Measurements from ENCODE around the gene ADARB1. TPM values are rescaled to one million over a fixed set of nuclear protein-coding genes. Genes with fewer than 3 reads are reported as not detected.

Gene ADARB1
- total RNA-seq, 1 donor, result 18.4 TPM

- Histone ChIP-seq H3K4me3 (ENCODE audit: low read length) (no peak overlapping the region), H3K9me3 (ENCODE audit: low read depth, low read length) (no peaks in the 10 kb centered on the region), H3K4me1 (ENCODE audit: insufficient read depth, low read length) (peaks cover 25% of the 10 kb centered on the region), H3K27me3 (ENCODE audit: insufficient read depth, low read length) (no peaks in the 10 kb centered on the region)
Observed at GRCh38 chr21:45209685-45210284, 135.4 kb downstream of the ADARB1 start.

DNA sequence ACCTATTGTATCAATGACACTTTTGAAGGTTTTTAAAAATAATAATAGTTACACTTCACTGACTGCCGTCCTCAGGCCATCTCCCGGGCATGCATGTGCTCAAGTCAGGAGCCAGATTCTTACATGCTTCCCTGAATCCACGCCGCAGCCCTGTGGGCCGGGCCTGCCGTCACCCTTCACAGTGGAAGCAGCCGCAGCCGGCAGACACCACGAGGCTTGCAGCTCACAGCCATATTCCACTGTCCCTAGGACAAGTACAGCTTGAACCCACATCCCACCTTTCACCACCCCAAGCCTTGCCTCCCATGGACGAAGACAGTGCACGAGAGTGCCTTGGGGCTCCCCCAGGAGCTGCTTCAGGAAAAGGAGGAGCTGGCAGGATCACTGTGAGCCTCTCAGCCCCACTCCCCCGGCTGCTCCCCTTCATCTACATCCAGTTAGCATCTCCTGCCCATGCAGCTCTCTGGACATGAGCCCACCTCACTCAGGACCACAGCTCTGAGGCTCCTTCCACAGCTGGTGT, 136.1 kb downstream of the ADARB1 start:
- no peaks in the 10 kb centered on the region for H3K9me3 ChIP-seq (ENCODE audit: low read depth, low read length)
- H3K4me1 ChIP-seq (ENCODE audit: insufficient read depth, low read length), result peaks cover 25% of the 10 kb centered on the region
- H3K4me3 ChIP-seq (ENCODE audit: low read length), result no peak overlapping the region
- no peaks in the 10 kb centered on the region for H3K27me3 ChIP-seq (ENCODE audit: insufficient read depth, low read length)

DNA sequence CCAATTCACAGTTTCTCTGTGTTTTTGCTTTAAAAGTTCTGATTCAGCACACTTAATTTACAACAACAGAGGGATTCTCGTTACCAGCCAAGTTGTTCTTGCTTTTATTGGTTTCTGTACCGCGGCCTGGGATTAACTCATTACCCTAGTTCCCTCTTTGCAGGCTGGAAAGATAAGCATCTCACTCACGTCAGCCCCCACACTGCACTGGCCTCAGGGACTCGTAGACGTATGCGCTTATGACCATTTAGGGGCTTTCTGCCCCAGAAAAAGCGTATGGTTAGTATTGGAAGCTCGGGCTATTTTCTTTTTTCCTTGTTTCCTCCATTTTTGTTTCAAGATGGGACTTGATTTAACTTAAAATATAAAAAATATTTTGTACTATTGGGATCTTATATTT, 137.3 kb downstream of the ADARB1 start:
- no peaks in the 10 kb centered on the region for H3K9me3 ChIP-seq (ENCODE audit: low read depth, low read length)
- no peak overlapping the region for H3K4me3 ChIP-seq (ENCODE audit: low read length)
- peaks cover 25% of the 10 kb centered on the region for H3K4me1 ChIP-seq (ENCODE audit: insufficient read depth, low read length)
- H3K27me3 ChIP-seq (ENCODE audit: insufficient read depth, low read length), result no peaks in the 10 kb centered on the region

DNA sequence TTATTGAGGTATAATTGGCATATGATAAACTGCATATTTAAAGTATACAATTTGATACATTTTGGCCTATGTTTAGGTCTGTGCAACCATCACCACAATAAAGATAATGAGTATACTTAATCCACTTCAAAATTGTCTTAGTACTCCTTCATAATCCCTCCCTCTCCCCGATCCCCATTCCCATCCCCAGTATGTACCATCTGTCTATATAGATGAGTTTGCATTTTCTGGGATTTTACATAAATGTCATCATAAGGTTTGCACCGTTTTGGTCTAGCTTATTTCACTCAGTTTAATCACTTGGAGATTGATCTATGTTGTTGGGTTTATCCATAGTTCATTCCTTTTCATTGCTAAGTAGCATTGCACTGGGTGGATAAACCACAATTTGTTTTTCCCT, 139.0 kb downstream of the ADARB1 start:
- H3K4me1 ChIP-seq (ENCODE audit: insufficient read depth, low read length), result peaks cover 19% of the 10 kb centered on the region
- H3K27me3 ChIP-seq (ENCODE audit: insufficient read depth, low read length), result no peaks in the 10 kb centered on the region
- no peak overlapping the region for H3K4me3 ChIP-seq (ENCODE audit: low read length)
- H3K9me3 ChIP-seq (ENCODE audit: low read depth, low read length), result peaks cover 4% of the 10 kb centered on the region

DNA sequence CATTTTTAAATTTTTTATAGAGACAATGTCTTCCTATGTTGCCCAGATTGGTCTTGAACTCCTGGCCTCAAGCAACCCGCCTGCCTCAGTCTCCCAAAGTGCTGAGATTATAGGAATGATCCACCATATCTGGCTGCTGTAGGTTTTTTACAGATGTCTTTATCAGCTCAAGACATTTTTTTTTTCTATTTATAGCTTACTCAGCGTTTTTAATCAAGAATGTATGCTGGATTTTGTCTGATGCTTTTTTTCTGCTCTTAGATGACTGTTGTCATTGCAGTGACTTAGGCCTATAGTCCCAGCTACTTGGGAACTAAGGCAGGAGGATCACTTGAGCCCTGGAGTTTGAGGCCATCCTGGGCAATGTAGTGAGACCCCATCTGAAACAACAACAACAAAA, 140.8 kb downstream of the ADARB1 start:
- Histone ChIP-seq H3K9me3 (ENCODE audit: low read depth, low read length) (peaks cover 4% of the 10 kb centered on the region), H3K4me1 (ENCODE audit: insufficient read depth, low read length) (peaks cover 7% of the 10 kb centered on the region), H3K27me3 (ENCODE audit: insufficient read depth, low read length) (no peaks in the 10 kb centered on the region), H3K4me3 (ENCODE audit: low read length) (no peak overlapping the region)

- Histone ChIP-seq H3K27me3 (ENCODE audit: insufficient read depth, low read length) (no peaks in the 10 kb centered on the region), H3K4me3 (ENCODE audit: low read length) (no peak overlapping the region), H3K9me3 (ENCODE audit: low read depth, low read length) (peaks cover 4% of the 10 kb centered on the region), H3K4me1 (ENCODE audit: insufficient read depth, low read length) (no peaks in the 10 kb centered on the region)
Observed at GRCh38 chr21:45217010-45217409, 142.6 kb downstream of the ADARB1 start.

GRCh38 chr21:45219517-45219916, 145.1 kb downstream of the ADARB1 start:
- Histone ChIP-seq H3K9me3 (ENCODE audit: low read depth, low read length) (peaks cover 4% of the 10 kb centered on the region), H3K4me3 (ENCODE audit: low read length) (no peak overlapping the region), H3K4me1 (ENCODE audit: insufficient read depth, low read length) (no peaks in the 10 kb centered on the region), H3K27me3 (ENCODE audit: insufficient read depth, low read length) (no peaks in the 10 kb centered on the region)

DNA sequence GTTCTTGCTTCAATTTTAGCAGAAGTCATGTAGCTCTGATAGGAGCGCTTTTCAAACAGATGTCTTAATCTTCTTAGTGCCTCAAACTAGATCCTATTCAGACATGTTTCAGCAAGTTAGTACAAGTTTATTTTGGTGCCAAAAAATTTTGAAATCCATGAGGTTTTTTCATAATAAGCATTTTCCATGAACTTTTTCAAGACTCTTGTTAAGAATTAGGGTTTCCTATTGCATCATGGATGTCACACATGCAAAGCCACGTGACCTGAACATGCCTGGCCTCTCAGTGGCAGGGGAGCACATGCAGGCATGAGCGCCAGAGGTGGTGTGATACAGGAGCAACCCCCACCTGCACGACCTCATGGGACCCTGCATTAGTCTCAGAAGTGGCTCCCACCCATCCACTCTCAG, 145.7 kb downstream of the ADARB1 start:
- Histone ChIP-seq H3K4me1 (ENCODE audit: insufficient read depth, low read length) (no peaks in the 10 kb centered on the region), H3K27me3 (ENCODE audit: insufficient read depth, low read length) (no peaks in the 10 kb centered on the region), H3K9me3 (ENCODE audit: low read depth, low read length) (peaks cover 4% of the 10 kb centered on the region), H3K4me3 (ENCODE audit: low read length) (no peak overlapping the region)

GRCh38 chr21:45220714-45221490, 146.5 kb downstream of the ADARB1 start:
- Histone ChIP-seq H3K4me3 (ENCODE audit: low read length) (no peak overlapping the region), H3K4me1 (ENCODE audit: insufficient read depth, low read length) (no peaks in the 10 kb centered on the region), H3K27me3 (ENCODE audit: insufficient read depth, low read length) (no peaks in the 10 kb centered on the region), H3K9me3 (ENCODE audit: low read depth, low read length) (peaks cover 4% of the 10 kb centered on the region)

- Histone ChIP-seq H3K4me1 (ENCODE audit: insufficient read depth, low read length) (peaks cover 5% of the 10 kb centered on the region), H3K27me3 (ENCODE audit: insufficient read depth, low read length) (no peaks in the 10 kb centered on the region), H3K9me3 (ENCODE audit: low read depth, low read length) (peaks cover 4% of the 10 kb centered on the region), H3K4me3 (ENCODE audit: low read length) (no peak overlapping the region)
Observed at GRCh38 chr21:45222001-45222400, 147.6 kb downstream of the ADARB1 start.

GRCh38 chr21:45223236-45224185, 149.1 kb downstream of the ADARB1 start:
- Histone ChIP-seq H3K4me1 (ENCODE audit: insufficient read depth, low read length) (peaks cover 15% of the 10 kb centered on the region), H3K9me3 (ENCODE audit: low read depth, low read length) (no peaks in the 10 kb centered on the region), H3K4me3 (ENCODE audit: low read length) (no peak overlapping the region)

GRCh38 chr21:45224189-45224938, 150.0 kb downstream of the ADARB1 start:
- H3K4me3 ChIP-seq (ENCODE audit: low read length), result no peak overlapping the region
- H3K9me3 ChIP-seq (ENCODE audit: low read depth, low read length), result no peaks in the 10 kb centered on the region
- peaks cover 19% of the 10 kb centered on the region for H3K4me1 ChIP-seq (ENCODE audit: insufficient read depth, low read length)
- no peaks in the 10 kb centered on the region for H3K27me3 ChIP-seq (ENCODE audit: insufficient read depth, low read length)

More at GRCh38 chr21:45223236-45224185, 149.1 kb downstream of the ADARB1 start:
- no peaks in the 10 kb centered on the region for H3K27me3 ChIP-seq (ENCODE audit: insufficient read depth, low read length)

GRCh38 chr21:45225041-45225740, 150.8 kb downstream of the ADARB1 start:
- Histone ChIP-seq H3K4me1 (ENCODE audit: insufficient read depth, low read length) (peaks cover 19% of the 10 kb centered on the region), H3K4me3 (ENCODE audit: low read length) (no peak overlapping the region), H3K27me3 (ENCODE audit: insufficient read depth, low read length) (no peaks in the 10 kb centered on the region), H3K9me3 (ENCODE audit: low read depth, low read length) (no peaks in the 10 kb centered on the region)

Measured in mononuclear cell (primary cell).